D341Med (cell line): ENCODE data around the gene TEK.
"Not testable (repeated sequence)": the region's sequence is repeated elsewhere in the genome, so short reads cannot be mapped to it uniquely, and the experiment has no call there.

Experiments used
- DNase-seq: peaks from one replicate; pipeline ENCODE4 v3.0.0; 2012; ENCODE audit warnings: low spot score

TEK gene

DNA sequence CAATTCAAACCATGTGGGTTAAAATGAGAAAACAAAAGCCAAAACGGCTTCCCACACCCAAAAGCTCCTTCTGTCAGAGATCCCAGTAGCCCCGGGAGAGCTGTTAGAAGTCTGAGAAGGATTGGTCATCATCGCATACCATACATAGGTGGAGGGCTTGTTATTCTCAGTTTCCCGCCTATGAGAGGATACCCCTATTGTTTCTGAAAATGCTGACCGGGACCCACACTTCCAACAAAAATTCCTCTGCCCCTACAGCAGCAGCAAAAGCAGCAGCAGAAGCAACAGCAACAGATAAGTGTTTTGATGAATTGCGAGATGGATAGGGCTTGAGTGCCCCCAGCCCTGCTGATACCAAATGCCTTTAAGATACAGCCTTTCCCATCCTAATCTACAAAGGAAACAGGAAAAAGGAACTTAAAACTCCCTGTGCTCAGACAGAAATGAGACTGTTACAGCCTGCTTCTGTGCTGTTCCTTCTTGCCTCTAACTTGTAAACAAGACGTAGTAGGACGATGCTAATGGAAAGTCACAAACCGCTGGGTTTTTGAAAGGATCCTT lies at the start of gene TEK:
TEK (plus strand) TSS at position 245 of the 561 bp plus-strand sequence. CDS start 366 bp downstream, outside the sequence.
- no peak for DNase-seq

DNA sequence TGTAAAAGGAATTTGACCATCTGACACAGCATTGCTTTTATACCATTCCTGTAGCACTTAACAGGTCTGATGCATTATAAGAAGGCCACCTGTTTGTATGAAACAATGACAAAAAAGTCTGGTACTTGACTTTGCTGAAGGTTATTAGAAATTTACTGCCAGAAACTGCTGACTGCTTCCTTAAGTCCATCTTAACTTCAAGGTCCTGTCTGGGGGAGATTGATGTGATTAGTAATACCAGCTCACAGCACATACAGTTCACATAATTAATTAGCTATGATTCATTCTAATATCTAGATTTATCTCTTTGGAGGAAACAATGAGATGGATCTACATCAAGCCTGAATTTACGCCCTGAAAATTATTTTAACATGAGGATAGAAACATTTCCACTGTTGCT lies 49.6 kb upstream of the TEK start:
- no peak for DNase-seq

GRCh38 chr9:27059907-27060306 lies 49.1 kb upstream of the TEK start:
- no peak for DNase-seq

- no peak for DNase-seq
These were observed 43.7 kb upstream of the TEK start for GRCh38 chr9:27065288-27065687.

GRCh38 chr9:27073841-27074728 lies 34.9 kb upstream of the TEK start:
- DNase-seq = no peak

DNA sequence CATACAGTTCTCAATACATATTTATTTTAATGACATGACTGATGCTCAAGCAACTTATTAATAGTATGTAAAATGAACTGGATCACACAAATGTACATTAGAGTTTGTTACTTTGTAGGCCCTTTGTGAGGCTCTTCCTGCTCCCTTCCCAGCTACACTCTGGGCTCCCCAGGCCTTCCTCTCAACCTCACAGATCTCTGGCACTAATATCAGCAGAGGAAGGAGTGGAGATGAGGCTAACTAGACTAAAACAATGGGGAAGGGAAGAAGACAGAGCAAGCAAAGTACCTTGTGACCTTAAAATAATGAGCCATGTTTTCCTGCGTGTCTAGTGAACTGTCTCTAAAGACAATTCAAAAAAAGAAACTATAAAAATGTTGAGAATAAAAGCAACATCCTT lies 30.3 kb upstream of the TEK start:
- no peak for DNase-seq

- no peak for DNase-seq
These were observed 23.6 kb upstream of the TEK start for GRCh38 chr9:27085456-27085855.

DNA sequence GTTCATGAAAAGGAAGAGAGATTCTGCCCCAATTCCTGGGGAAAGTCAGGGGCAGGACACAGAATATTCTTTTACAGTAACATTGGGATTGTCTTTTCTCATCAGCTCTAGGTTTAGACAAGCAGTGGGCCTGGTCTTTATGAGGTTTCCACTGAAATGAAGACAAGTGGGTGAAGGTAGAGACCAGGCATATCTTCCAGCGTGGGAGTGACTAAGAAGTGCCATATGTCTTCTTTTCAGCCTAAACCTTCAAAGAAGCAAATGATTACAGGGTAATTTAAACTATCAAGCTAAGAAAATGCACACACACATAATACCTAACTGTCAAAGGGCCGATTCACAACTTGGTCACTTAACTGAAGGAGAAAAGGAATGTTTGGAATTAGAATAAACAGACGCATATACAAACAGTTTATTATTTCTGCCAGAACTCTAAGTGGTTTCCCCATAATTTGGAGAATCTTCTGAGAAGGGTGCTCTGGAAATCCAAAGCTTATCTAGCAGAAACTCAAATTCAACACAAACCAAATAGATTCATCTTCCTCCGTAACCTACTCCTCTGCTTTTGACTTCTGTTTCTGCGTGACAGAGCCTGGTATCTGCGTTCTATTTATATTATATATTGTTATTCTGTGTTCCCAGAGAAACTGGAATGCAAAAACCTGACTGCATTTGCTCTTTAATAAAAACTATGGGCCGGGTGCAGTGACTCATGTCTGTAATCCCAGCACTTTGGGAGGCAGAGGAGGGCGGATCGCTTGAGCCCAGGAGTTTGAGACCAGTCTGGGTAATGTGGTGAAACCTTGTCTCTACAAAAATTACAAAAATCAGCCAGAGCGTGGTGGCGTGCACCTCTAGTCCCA lies 22.0 kb upstream of the TEK start:
- DNase-seq = no peak

- DNase-seq = no peak
These were observed 20.0 kb upstream of the TEK start for GRCh38 chr9:27088981-27089380.

DNA sequence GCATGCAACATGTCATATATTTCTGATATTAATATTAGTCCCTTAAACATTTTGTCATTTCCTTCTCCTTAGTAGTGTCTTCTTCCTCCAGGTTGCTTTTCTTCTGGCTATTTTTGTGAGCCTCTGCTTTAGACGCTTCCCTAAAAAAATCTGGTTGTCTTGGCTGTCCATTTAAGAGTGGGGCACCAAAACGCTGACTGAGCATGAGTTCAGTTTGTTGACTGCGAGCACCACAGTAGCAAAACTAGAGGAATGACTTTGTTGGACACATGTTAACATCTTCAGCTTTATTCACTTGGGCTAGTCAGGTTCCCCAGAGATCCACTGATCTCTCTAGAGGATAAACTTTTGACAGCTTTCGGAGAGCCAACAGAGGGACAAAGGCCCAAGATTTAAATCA lies 19.3 kb upstream of the TEK start:
- no peak for DNase-seq

DNA sequence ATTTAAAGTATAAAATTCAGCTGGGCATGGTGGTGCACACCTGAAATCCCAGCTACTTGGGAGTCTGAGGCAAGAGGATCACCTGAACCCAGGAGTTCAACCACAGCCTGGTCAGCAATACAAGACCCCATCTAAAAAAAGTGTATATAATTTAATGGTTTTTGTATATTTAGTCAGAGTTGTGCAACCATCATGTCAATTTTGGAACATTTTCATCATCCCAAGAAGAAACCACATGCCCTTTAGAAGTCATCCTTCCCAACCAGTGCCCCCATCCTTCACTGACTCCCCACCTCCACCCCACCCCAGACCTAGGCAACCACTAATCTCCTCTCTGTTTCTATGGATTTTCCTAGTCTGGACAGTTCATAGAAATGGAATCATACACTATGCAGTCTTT lies 18.8 kb upstream of the TEK start:
- no peak for DNase-seq

- DNase-seq = no peak
These were observed 18.3 kb upstream of the TEK start for GRCh38 chr9:27090711-27091110.

GRCh38 chr9:27092496-27092895 lies 16.5 kb upstream of the TEK start:
- DNase-seq = not testable (repeated sequence)

GRCh38 chr9:27093384-27094067 lies 15.5 kb upstream of the TEK start:
- DNase-seq = not testable (repeated sequence)

DNA sequence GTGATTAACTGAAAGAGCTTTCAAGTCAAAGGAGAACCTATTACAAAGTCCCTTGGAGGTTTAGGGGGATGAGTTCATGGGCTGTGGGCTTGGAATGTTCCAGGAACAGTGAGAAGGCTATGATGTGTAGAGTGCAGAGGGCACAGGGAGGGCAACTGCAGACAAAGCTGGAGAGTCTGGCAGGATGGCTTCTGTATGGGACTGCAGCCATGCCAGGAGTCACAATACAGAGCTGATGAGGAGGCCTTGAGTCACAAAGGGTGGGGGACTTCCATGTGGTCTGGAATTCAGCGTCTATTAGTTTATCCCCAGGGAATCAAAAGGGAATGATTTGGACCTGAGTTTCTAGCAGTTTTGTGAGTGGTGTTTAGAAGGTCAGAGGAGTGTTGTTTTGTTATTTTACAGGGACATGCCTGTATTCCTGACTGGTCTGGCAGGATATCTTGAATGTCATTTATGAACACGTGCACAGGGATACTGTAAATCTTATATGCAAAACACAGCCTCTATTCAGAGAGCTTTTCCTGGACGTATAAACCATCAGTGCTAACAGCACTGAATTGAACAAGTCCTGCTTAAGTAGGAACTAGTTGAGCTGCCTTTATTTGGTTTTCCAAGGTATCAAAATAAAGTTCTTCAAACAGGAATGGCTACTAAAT lies 14.3 kb upstream of the TEK start:
- DNase-seq = no peak

GRCh38 chr9:27107241-27107640 lies 1.8 kb upstream of the TEK start:
- DNase-seq = no peak

DNA sequence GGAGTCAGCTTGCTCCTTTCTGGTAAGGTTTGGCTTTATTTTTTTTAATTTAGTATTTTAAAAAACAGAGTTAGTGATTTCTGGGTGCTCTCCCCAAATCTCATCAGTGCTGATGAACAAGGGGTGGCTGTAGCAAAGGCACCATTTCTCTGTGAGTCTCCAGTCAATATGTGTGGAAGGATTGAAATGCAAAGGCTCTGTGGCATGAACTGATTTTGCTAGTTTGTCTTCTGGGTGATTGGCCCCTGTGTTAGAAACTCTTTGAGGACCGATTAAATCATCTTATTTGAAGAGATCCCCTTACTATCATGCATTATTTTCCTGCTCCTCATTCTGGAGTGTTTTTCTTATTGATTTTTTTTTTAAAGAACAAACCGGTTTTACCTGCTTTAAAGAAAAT lies 596 bp downstream of the TEK start:
- DNase-seq = no peak

DNA sequence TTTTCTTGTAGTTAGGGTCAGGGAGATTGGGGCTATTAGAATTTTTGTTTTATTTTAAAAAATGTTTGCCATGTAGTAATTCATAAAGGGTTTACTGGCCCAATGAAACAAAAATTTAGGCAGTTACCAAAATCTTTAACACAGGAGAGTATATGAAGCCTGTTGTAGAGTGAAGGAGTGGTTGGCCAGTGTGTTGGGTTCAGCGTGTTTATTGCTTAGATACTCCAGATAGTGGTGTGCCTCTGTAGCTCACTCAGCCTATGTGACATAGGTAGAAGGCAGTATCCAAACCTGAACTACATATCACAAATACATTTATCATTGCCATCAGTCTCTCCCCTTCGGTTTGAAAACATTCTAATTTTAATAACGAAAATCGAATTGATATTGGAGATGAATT lies 1.2 kb downstream of the TEK start:
- DNase-seq = no peak

- DNase-seq = no peak
These were observed 3.2 kb downstream of the TEK start for GRCh38 chr9:27112235-27112634.

DNA sequence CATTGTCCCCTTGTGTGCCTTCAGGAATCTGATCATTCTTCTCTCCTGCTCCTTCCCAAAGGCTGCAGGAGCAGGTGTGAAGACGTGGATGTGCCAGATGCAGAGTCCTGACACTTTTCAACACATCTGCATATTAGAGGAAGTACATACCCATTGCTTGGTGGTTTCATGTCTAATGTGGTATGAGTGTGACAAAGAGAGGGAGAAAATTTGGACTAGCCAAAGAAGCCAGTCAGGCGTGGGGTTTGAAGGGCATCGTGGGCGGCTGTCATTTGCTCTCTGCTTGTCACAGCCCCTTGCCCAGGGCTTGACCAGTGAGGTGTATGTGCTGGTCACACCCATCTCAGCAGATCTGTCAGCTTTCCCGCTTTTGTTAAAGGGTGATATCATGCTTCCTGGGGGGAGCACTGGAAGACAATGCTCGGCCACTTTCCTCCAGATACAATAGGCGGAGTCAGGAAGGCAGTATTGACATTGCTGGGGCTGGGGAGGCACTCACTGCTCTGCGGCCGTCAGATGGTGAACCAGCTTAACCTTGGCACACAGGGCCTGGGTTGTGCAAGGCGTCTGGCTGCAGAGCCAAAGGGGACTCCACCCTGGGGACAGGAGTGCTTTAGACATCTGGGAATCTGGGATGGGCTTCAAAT lies 8.6 kb downstream of the TEK start:
- no peak for DNase-seq

DNA sequence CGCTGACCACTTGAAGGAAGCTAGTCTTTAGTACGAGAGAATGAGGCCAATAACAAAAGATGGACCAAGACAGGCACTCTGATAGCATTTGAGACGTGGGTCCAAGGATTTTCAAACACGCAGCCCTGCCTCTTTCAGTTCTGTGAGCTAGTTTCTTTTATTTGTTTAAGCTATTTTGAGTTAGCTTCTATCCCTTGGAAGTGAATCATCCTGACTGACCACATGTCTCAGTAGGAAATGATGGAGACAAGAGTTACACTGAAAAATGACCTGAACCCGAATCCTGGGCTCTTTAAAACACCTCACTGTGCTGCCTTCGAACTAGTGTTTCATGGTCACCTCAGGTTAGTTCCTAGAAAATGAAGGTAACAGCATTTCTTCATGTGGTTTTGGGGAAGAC lies 9.9 kb downstream of the TEK start:
- DNase-seq = no peak
